GM12801 (cell line): ENCODE measurements around the gene TMEM81.

Experiments used
- CTCF ChIP-seq: IDR thresholded peaks from one replicate; pipeline ENCODE4 v1.5.1; 2011; ENCODE audit warnings: control low read depth; ENCODE audit not compliant: insufficient read length; ENCODE audit errors: extremely low read depth

TMEM81 gene

DNA sequence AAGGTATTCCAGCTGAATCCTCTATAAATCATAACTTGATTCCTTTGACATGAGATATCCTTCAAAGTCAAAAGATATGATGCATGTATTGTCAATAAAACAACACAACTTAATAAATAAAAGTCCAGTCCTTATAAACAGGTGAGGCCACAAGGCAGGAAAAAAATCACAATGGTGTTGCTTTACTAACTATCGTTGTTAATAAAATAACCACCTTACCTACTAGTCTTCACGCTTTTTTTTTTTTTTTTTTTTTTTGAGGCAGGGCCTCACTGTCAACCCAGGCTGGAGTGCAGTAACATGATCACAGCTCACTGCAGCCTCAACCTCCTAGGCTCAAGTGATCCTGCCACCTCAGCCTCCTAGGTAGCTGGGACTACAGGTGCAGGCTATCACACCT is at the start of gene TMEM81:
Gene TMEM81 (minus strand): TSS at position 101 of the 400 bp plus-strand sequence. CDS start 140 bp downstream, outside the sequence.
- TF ChIP-seq CTCF, result no peak

GRCh38 chr1:205133287-205133686 is 49.0 kb upstream of the TMEM81 start:
- TF ChIP-seq CTCF, result no peak

DNA sequence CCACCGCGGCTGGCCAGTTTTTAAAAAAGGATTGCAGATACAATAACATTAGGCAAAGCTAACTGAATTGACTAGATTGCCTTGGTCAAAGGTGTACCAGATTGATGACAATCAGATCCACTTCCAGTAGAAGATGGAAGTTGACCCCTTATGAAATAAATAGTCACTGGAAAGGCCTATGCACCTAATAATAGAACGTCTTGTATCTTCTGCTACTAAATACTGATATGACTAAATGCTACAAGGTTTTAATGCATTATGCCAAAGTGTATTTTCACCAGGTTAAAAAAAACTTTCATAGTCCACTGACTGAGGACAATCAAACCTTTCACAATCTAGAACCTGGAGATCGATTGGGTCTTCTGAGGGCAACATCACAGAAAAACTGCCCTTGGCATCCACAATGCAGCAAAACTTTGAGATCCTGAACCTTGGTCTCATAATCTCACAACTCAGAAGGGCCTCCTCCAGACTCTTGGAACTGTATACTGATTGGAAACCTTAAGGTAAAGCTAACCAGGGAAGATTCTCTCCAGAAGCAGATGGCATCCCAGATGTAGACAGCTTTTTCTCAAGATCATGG is 45.3 kb upstream of the TMEM81 start:
- no peak for TF ChIP-seq CTCF

GRCh38 chr1:205128050-205128449 is 43.8 kb upstream of the TMEM81 start:
- no peak for TF ChIP-seq CTCF

- no peak for TF ChIP-seq CTCF
Measured at GRCh38 chr1:205127646-205128045, 43.4 kb upstream of the TMEM81 start.

GRCh38 chr1:205124726-205125125 is 40.5 kb upstream of the TMEM81 start:
- no peak for TF ChIP-seq CTCF

GRCh38 chr1:205122489-205122882 is 38.2 kb upstream of the TMEM81 start:
- no peak for TF ChIP-seq CTCF
